CD4-positive, alpha-beta T cell treated with Interleukin-4 for 1 hour (primary cell): ENCODE measurements around the gene IFRD2.
"Not testable (repeated sequence)": the region's sequence is repeated elsewhere in the genome, so short reads cannot be mapped to it uniquely, and the experiment has no call there.

Experiments
- DNase-seq, 2 donors: peaks; one replicate each; pipeline ENCODE4 v3.0.0-alpha.2; 2020 to 2022

The IFRD2 gene

DNA sequence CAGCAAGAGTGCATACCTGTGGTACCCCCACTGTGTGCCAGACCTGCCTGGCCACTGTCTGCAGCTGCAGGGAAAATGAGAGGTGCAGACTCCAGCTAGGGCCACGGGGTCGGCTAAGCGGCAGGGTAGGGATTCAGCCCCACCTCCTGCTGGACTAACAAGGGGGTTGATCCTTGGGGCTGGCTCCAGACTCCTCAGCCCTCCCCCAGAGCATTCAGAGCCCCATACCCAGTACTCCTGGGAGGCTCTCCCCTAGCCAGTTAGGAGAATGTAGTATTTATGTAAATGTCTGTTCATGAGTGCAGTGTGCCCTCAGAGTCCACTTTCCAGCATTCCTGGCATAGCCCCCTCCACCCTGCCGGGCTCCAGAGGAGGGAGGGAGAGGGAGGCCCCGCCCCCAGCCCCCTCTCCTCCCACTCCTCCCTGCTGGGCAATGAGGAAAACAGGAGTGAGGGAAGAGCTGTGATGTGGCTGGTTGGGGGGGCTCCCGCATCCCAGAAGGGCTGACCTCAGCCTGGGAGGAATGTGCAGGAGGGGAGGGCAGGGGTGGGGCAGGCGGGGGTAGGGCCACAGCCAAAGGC is 27.8 kb downstream of the IFRD2 start:
- DNase-seq, result no peak

DNA sequence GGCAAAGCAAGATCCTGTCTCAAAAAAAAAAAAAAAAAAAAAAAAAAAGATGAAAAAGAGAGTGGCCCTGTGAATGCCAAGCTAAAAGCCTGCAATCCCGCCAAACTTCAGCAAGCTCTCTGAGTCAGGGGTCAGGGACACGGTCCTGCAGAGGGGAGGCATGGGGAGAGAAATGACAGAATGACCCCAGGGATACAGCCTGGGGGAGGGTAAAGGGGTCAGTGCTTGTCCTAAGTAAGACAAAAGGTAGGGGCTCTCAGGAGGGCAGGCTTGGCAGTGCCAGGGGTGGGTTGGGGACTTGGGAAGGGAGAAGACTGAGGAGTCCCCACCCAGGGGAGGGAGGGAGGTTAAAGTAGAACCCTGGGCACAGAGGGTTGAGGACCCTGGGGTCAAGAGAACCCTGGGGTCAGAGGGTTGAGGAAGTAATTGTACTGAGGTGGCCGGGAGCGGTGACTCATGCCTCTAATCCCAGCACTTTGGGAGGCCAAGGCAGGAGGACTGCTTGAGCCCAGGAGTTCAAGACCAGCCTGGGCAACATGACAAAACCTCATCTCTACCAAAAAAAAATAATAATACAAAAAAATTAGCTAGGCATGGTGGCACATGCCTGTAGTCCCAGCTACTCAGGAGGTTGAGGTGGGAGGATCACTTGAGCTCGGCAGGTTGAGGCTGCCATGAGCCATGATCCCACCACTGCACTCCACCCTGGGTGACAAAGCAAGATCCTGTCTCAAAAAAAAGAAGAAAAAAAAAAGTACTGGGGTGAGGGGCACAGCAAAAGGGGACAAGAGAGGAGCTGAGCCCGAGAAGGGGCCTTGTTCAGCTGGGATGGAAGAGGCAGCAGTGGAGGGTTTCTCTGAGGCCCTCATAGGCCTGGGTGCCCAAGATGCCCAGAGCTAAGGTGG is 28.5 kb downstream of the IFRD2 start:
- no peak for DNase-seq

- DNase-seq, result no peak
These were observed 29.5 kb downstream of the IFRD2 start for GRCh38 chr3:50262778-50263177.

- not testable (repeated sequence) for DNase-seq
These were observed 30.0 kb downstream of the IFRD2 start for GRCh38 chr3:50262200-50262599.

DNA sequence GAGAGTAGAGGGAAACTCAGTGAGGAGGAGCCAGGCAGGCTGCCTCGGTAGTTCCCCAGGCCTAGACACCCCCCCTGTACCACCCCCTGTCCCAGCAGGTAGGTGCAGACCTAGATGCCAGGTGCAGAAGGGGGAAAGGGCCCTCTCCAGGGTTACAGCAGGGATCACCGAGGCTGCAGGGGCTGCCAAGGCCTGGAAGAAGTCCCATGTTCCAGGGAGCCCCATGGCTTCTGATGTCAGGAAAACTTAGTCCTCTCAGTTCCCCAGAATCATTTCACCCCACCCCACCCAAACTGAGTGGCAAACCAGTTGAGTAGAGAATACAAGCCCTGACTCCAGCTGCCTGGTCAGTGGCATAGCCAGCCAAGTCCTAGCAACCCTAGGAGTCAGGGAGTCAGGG is 30.7 kb downstream of the IFRD2 start:
- no peak for DNase-seq

- DNase-seq, result no peak
These were observed 31.2 kb downstream of the IFRD2 start for GRCh38 chr3:50260942-50261441.

GRCh38 chr3:50260027-50260941 is 31.9 kb downstream of the IFRD2 start:
- peak; percentile 86 to 87 for DNase-seq

DNA sequence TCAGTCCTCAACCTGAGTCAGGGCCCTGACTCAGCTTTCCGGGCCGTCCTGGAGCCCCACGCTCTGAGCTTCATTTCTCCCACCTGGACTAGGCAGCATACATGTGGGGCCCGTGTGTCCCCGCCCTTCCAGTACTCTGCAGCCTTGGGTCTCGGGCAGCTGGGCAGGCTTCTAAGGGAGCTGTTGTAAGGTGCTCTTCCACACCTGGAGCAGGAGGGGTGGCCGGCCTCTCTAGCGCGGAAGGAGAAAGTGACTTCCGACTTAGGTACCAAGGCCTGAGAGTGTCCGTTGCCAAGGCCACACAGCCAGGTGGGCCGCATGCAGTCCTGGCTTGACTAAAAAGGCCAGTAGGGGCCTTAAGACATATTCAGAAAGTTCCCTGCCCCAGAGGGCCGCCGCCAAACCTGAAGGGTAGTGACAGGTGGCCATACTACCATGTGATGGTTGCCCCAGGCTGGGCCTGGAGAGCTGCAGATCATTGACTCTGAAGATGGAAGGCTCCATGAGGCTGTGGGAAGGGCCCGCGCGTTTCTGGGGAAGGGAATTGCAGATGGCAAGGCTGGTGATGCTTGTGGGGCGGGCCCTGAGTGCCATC is 32.7 kb downstream of the IFRD2 start:
- DNase-seq, result no peak

DNA sequence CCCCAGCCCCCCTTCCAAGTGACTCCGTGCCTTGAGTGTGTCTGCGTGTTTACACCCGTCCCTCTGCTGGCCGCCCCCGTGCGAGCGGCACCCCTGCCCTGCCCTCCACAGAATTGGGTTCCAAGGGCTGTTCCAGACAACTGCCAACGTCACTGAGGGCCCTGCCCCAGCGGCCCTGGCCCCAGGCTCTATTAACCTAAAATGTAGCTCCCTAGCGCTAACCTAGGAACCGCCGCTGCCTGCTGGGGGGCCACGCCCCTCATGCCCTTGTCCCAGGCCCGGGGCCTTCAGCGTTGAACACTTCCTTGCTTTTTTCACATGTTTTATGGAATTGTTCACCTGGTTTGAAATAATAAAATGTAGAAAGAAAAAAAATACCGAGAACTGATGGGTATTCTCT is 33.2 kb downstream of the IFRD2 start:
- DNase-seq, result no peak

GRCh38 chr3:50258029-50258680 is 34.1 kb downstream of the IFRD2 start:
- no peak for DNase-seq

- peak; percentile 43 to 47 for DNase-seq
These were observed 35.0 kb downstream of the IFRD2 start for GRCh38 chr3:50256978-50257890.

DNA sequence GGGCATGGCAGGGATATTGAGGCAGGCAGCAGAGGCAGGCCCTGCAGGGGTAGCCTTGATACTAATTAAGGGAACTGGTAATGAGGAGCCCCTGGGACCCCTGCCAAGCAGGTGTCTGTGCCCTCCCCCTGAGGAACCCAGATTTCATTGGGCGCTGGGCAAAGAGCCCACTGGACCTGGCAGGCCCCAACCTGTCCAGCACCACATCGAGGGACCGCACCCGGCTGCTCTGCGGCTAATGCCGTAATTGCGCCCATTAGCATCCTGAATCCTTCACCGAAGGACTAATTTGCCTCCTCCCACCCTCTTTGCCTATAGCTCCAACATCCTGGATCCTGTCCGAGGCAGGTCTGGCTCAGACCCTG is 37.0 kb downstream of the IFRD2 start:
- DNase-seq, result no peak

- DNase-seq, result peak in 1 of 2 donors; percentile 70
These were observed 37.5 kb downstream of the IFRD2 start for GRCh38 chr3:50254577-50255250.

- DNase-seq, result no peak
These were observed 41.0 kb downstream of the IFRD2 start for GRCh38 chr3:50251220-50251619.

DNA sequence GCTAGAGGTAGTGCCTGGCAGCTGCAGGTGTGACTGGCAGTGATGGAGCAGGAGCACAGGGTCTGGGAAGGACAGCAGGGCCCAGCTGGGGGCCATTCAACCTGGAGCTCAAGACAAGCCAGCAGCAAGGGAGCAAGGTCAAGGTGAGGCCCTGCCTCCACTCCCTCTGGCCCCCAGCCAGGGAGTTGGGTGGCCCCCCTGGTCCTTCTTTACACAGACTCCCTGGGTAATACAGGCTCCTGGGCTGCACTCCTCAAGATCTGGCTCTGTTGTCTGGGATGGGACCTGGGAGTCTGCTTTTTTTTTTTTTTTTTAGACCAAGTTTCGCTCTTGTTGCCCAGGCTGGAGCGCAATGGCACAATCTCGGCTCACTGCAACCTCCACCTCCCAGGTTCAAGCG is 41.7 kb downstream of the IFRD2 start:
- no peak for DNase-seq

DNA sequence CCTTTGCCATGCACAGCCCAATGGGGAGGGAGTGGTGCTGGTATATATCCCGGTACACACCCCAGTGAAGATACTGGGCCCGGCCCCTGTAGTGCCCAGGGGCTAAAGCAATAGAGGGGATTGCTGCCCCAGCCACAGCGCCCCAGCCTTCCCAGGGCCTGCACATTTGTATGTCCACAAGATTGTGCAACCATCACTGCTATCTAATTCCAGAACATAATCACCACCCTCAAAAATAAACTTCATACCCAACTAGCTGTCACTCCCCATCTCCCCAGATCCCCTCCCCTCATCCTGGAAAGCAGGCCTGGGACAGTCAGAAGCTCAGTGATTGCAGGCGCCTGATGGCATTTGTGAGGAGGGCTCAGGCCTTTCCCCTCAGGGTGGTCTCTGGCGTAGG is 42.8 kb downstream of the IFRD2 start:
- DNase-seq, result no peak

DNA sequence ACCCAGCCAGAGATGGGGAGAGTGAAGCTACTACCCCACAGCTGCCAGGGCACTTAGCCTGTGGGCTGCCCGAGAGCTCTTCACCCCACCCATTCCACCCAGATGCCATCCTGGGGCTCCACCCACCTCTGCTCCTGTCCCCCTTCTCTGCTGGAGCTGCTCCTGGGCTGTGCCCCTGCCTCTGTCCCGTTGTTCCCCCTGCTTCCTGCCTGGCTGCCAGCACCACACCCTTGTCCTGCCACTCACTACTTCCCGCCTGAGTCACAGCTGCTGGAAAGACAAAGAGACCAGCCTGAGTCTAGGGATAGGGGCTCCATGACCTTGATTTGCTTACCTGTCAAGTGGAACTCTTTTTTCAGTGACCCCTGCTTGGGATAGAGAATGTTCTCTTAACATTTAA is 43.8 kb downstream of the IFRD2 start:
- DNase-seq, result no peak

- peak; percentile 82 to 86 for DNase-seq
These were observed 45.7 kb downstream of the IFRD2 start for GRCh38 chr3:50246517-50246954.

GRCh38 chr3:50245831-50246516 is 46.3 kb downstream of the IFRD2 start:
- DNase-seq, result peak; percentile 91 to 93

GRCh38 chr3:50245251-50245745 is 46.9 kb downstream of the IFRD2 start:
- DNase-seq, result no peak
